A673 (cell line): ENCODE measurements around the gene ANXA5. TPM values are rescaled to one million over a fixed set of nuclear protein-coding genes. Genes with fewer than 3 reads are reported as not detected.

Experiments
- BruUV-seq: library from RNA; stranded (reverse); fragments of 400-500 nt; replicated peaks from 2 replicates; lab custom pipeline; 2021; lab: Mats Ljungman, UMichigan
- CTCF ChIA-PET: fragments of 300-600 bp; sonication (Branson Sonifier 250); formaldehyde crosslinking; loops from one replicate; lab custom pipeline; 2022; ENCODE audit warnings: antibody characterized with exemption; lab: Charles Lee
- POLR2A ChIA-PET: fragments of 300-600 bp; sonication (Branson Sonifier 250); formaldehyde crosslinking; loops from one replicate; lab custom pipeline; 2022; ENCODE audit warnings: antibody characterized with exemption; ENCODE audit not compliant: low non-redundant PET; lab: Charles Lee
- DNase-seq: peaks from one replicate; pipeline ENCODE4 v3.0.0-alpha.2; 2015; ENCODE audit warnings: low spot score
- H3K27ac ChIP-seq: fragments of 200-600 bp; sonication (generic); 2 replicates; pipeline ENCODE4 v1.5.1; 2016; ENCODE audit warnings: mixed run types, low read depth, mild to moderate bottlenecking, mixed read lengths, antibody characterized with exemption, low read length; ENCODE audit not compliant: poor library complexity, severe bottlenecking
- H3K27me3 ChIP-seq: fragments of 200-600 bp; sonication (generic); replicated peaks from 2 replicates; pipeline ENCODE4 v1.6.1; 2017; ENCODE audit warnings: mixed run types, low read depth, mild to moderate bottlenecking, mixed read lengths, antibody characterized with exemption, low read length; ENCODE audit not compliant: insufficient read depth, poor library complexity
- H3K36me3 ChIP-seq: fragments of 200-600 bp; sonication (generic); 2 replicates; pipeline ENCODE4 v1.6.1; 2016; ENCODE audit warnings: mixed run types, mild to moderate bottlenecking, mixed read lengths, antibody characterized with exemption, low read length; ENCODE audit not compliant: insufficient read depth, poor library complexity, severe bottlenecking
- H3K4me1 ChIP-seq: fragments of 200-600 bp; sonication (generic); 2 replicates; pipeline ENCODE4 v1.6.1; 2017; ENCODE audit warnings: mixed run types, mild to moderate bottlenecking, mixed read lengths, antibody characterized with exemption, low read length; ENCODE audit not compliant: insufficient read depth, poor library complexity, severe bottlenecking
- H3K4me3 ChIP-seq: fragments of 200-600 bp; sonication (generic); 2 replicates; pipeline ENCODE4 v1.5.1; 2016; ENCODE audit warnings: low read depth, mixed run types, mild to moderate bottlenecking, mixed read lengths, low read length; ENCODE audit not compliant: poor library complexity, severe bottlenecking
- H3K9me3 ChIP-seq: fragments of 200-600 bp; sonication (generic); 2 replicates; pipeline ENCODE4 v1.6.1; 2016; ENCODE audit warnings: mixed run types, low read depth, mild to moderate bottlenecking, mixed read lengths, antibody characterized with exemption, low read length; ENCODE audit not compliant: poor library complexity, severe bottlenecking
- EZH2 ChIP-seq: fragments of 200-600 bp; sonication (generic); IDR thresholded peaks from 2 replicates; pipeline ENCODE4 v1.6.1; 2017; ENCODE audit warnings: borderline replicate concordance, low read depth, mild to moderate bottlenecking, mixed read lengths, antibody characterized with exemption, low read length; ENCODE audit not compliant: poor library complexity, severe bottlenecking
- intact Hi-C: fragments of 100-400 bp; cut with micrococcal nuclease; formaldehyde crosslinking; loops from one replicate; pipeline ENCODE4 v1.10.0; 2022; ENCODE audit not compliant: unreplicated experiment
- total RNA-seq: library from RNA; stranded (reverse); gene quantifications from 2 replicates; pipeline ENCODE4 v1.2.3, GENCODE V29; 2021
- TF ChIP-seq, protein P1 (sequence below): fragments of 300-800, 200-600 bp; sonication (generic); conservative IDR thresholded peaks from 2 replicates; pipeline ENCODE4 v1.5.1; 2017; ENCODE audit warnings: low read depth, mild to moderate bottlenecking, antibody characterized with exemption, low read length, moderate library complexity, mixed read lengths

Gene ANXA5
- total RNA-seq, 1 experiment from 2014 or later, result 389 TPM

- no TSS peak for BruUV-seq
- no peaks in the 10 kb centered on the region for H3K9me3 ChIP-seq
- H3K4me3 ChIP-seq, result no peak overlapping the region
- TF ChIP-seq, protein P1, sequence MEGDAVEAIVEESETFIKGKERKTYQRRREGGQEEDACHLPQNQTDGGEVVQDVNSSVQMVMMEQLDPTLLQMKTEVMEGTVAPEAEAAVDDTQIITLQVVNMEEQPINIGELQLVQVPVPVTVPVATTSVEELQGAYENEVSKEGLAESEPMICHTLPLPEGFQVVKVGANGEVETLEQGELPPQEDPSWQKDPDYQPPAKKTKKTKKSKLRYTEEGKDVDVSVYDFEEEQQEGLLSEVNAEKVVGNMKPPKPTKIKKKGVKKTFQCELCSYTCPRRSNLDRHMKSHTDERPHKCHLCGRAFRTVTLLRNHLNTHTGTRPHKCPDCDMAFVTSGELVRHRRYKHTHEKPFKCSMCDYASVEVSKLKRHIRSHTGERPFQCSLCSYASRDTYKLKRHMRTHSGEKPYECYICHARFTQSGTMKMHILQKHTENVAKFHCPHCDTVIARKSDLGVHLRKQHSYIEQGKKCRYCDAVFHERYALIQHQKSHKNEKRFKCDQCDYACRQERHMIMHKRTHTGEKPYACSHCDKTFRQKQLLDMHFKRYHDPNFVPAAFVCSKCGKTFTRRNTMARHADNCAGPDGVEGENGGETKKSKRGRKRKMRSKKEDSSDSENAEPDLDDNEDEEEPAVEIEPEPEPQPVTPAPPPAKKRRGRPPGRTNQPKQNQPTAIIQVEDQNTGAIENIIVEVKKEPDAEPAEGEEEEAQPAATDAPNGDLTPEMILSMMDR, result no peak
- TF ChIP-seq EZH2, result no peak
- intact Hi-C loops, result loop anchor here (2.0 to 5.0 kb wide), 2 partner anchors 275 to 546 kb away; no protein-coding TSS in a partner anchor
- no peak for DNase-seq
- H3K4me1 ChIP-seq, result no peaks in the 10 kb centered on the region
- no peak overlapping the region for H3K27ac ChIP-seq
- ChIA-PET POLR2A (no interaction called here), CTCF (interaction anchor here (1.6 kb wide), 1 partner anchor 275 kb away, joined by 6 read pairs; no protein-coding TSS in a partner anchor)
- H3K27me3 ChIP-seq, result no peaks in the 10 kb centered on the region
- H3K36me3 ChIP-seq, result no peaks in the 10 kb centered on the region
Observed at GRCh38 chr4:121737846-121738554, 41.2 kb upstream of the ANXA5 start.

DNA sequence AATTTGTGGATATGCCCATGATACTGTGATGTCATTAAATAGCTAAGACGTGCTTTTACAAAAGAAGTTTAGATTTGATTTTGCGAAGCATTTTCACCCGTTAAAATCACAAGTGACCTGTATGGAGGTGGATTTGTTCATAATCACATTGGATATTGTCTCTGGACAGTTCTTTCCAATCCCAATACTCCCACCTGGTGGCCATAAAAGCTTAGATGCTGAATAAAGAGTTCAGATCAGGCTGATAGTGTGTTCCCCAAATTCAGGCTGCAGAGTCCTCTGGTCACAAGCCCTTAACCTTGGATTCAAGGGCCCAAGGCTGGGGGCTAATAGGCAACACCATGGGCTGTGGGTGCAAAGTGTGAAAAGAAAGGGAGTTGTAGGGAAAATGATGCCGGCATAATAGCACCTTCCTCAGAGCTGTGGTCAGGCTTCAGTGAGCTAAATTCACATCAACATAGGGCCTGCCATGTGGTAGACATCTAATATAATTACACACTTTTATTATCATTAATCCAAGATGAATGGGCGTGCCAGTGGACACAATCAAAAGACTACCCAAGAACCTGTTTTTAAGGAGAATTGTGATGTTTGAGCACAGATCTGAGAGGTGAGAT is 40.1 kb upstream of the ANXA5 start:
- TF ChIP-seq, protein P1, result peak; percentile 69
- no peak for TF ChIP-seq EZH2
- Histone ChIP-seq H3K36me3 (no peaks in the 10 kb centered on the region), H3K9me3 (no peaks in the 10 kb centered on the region), H3K4me1 (no peaks in the 10 kb centered on the region), H3K27ac (no peak overlapping the region), H3K4me3 (no peak overlapping the region), H3K27me3 (no peaks in the 10 kb centered on the region)
- BruUV-seq, result no TSS peak
- ChIA-PET CTCF (interaction anchor here (0.6 to 1.6 kb wide), 4 partner anchors 102 to 545 kb away, joined by 3 to 6 read pairs (median 4); no protein-coding TSS in a partner anchor), POLR2A (no interaction called here)
- intact Hi-C loops, result loop anchor here (2.0 to 5.0 kb wide), 2 partner anchors 274 to 545 kb away; no protein-coding TSS in a partner anchor
- peak; percentile 72 for DNase-seq

- ChIA-PET CTCF (interaction anchor here (0.6 kb wide), 1 partner anchor 217 kb away, joined by 3 read pairs; no protein-coding TSS in a partner anchor), POLR2A (no interaction called here)
- H3K27me3 ChIP-seq, result no peaks in the 10 kb centered on the region
- no peaks in the 10 kb centered on the region for H3K4me1 ChIP-seq
- BruUV-seq, result no TSS peak
- no peaks in the 10 kb centered on the region for H3K9me3 ChIP-seq
- TF ChIP-seq EZH2, result no peak
- TF ChIP-seq, protein P1, result no peak
- DNase-seq, result no peak
- H3K27ac ChIP-seq, result no peak overlapping the region
- H3K4me3 ChIP-seq, result no peak overlapping the region
- H3K36me3 ChIP-seq, result no peaks in the 10 kb centered on the region
- intact Hi-C loops, result no loop called here
Observed at GRCh38 chr4:121734571-121734970, 37.8 kb upstream of the ANXA5 start.
